GM18502 (cell line): ENCODE measurements around the gene B4GALT6.
A peak's percentile ranks its signal among the peaks of the same experiment; 100 is the strongest.

Source experiments
- ATAC-seq: cut with Tn5 transposase; IDR thresholded peaks from one replicate; pipeline ENCODE4 v1.9.1; 2021; ENCODE audit warnings: mild to moderate bottlenecking; ENCODE audit not compliant: unreplicated experiment, poor library complexity

The B4GALT6 gene

DNA sequence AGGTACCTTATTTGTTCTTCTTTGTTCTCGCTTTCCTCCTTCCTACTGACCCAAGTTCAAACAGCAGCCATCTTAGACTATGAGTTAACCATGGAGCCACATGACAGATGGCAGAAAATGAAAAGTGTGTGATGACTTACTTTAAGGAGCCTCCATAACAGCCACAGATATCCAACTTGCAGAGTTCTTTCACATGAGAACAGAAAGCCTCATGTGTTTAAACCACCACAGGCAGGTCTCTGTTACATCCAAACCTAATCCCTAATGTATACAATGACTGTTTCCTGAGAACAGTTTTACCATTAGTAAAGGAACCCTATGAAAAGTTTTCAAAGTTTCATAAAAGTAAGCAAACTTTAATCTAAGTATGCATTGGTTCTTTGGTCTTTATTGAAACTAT lies 20.3 kb downstream of the B4GALT6 start:
- ATAC-seq, result no peak

DNA sequence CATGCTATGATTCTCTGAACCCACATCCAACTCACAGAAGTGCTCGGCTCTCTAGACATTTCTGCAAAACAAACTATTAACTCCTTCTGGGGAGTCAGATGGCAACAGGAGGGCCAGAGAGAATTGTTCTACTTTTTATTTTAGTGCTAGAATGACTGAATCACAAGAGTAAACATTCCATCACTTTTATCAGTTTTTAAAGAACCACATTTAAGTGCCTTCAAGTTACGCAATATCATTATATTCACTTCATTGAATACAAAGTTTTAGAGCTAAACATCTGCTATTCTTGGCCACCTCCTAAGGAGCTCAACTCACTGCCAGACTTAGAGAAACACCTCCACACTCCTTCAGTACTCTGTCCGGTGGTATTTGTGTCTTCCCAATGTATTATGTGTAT lies 22.4 kb downstream of the B4GALT6 start:
- ATAC-seq, result no peak

DNA sequence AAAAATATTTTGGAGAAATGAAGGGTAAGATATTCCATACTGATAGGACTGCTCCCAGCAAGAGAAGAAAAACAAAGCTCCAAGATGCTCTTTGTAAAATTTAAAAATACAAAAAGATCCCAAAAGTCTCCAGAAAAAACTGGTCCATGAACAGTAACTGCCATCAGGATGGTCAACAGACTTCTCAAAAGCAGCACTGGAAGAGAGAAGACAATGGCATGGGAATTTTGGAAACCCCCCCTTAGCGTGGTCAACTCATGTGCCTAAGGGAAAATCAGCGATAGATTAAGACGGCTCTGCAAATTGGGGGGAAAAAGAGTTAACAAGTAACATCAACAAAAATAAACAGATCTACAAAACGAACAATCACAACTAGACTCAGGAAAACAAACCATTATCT lies 23.6 kb downstream of the B4GALT6 start:
- ATAC-seq, result no peak

DNA sequence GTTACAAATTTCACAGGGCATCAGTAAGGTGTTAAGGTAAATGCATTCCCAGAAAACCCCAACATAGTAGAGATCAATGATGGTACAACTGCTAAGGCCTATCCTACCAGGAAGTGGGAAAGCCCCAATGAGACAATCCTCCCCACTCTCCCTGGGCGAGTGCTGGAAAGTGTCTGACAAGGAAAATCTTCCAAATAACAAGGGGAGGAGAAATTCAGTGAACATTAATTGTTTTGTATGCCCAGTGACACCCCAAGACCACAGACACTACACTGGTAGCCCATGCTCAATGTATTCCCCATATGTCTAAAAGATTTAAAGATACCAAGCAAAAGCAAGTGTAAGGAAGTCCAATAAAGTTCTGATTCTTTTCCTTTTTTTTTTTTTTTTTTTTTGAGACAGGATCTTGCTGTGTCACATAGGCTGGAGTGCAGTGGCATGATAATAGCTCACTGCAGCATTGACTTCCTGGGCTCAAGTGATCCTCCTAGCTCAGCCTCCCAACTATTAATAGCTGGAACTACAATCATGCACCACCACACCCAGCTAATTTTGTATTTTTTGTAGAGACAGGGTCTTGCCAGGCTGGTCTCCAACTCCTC lies 24.7 kb downstream of the B4GALT6 start:
- ATAC-seq, result no peak

DNA sequence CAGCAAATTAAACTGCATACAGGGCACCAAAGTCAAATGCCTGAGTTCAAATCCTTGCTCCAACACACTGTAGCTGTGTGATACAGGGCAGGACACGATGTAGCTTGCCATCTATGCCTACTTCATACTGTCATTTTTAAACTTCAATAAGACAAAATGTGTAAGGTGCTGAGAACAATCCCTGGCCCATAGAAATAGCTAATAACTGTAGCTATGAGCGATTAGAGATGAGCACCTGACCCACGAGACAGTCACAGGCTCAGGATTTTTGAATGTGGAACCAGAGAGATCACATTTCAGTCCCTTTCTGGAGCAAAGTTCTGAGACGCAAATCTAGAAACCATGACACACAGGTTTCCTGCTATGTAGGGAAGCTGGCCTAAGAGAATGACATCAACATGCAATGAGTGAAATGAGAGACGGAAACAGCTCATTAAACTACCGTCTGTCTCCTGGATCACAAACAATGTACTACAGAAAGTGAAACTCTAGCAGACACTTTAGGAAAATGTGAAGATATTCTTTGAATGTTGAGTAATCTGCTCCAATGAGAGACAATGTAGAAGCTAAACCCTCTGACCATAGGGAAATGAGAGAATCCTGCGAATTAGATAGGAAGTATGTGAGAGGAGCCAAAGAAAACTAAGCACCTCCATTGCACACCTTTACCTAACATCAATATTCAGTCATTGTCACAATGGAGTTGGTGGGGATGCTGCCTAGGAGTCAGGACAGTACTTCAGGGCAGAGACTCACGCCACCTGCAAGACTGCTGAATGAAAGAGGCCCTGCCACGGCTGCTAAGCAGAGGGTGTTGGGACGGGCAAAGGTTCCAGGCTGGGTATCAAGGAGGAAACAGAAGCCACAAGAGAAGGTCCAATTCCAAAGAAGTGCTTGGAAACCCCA lies 25.5 kb downstream of the B4GALT6 start:
- ATAC-seq, result peak; percentile 79

DNA sequence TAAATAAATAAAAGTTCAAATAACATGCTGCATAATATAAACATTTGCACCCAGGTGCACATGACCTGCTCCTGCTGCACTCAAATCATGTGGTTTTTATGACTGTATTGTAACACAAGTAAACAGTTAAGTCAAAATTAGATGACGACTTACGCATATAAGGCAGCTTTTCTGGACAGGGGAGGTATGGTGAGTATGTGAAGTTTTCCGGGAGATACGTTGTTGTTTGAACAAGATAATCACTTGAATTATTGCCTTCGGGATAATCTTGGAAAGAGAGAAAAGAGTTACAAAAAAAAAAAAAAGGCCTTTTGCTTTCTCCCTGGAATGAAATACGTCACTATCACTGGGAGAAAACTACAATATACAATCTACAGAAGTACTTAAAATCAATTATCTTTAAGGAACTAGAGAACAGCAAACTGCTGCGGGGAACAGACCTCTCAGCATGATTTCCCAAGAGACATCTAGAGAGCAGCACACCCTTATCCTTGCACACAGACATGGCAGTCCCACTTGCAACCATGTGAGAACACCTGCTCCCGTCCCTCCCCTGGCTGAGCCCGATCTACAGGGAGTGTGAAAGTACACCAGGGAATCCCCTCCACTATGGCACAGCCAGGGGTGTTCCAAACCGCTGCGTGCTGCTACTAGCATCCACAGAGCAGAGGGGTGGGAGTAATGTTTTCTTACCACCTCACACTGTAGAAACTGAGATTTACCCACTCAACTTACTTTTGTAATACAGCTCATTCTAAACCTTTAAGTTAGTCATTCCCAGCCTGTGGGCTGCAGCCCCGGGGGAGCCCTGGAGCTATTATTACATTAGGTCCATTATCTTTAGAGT lies 26.3 kb downstream of the B4GALT6 start:
- ATAC-seq, result peak; percentile 83

DNA sequence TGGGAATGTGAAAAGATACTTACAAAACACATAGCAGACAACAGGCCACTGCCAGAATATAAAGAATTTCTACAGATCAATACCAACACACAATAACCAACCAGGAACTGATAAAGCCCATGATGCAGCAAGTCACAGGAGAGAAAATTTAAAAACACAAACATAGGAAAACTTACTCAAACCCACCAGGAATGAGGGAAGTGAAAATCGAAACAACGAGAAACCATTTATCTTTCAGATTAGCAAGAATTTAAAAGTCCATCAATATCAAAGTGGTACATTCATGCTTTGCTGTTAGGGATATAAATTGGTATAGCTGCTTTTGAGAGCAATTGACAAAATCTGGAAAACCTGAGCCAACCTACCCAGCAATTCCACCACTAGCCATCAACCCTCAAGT lies 27.6 kb downstream of the B4GALT6 start:
- ATAC-seq, result no peak

DNA sequence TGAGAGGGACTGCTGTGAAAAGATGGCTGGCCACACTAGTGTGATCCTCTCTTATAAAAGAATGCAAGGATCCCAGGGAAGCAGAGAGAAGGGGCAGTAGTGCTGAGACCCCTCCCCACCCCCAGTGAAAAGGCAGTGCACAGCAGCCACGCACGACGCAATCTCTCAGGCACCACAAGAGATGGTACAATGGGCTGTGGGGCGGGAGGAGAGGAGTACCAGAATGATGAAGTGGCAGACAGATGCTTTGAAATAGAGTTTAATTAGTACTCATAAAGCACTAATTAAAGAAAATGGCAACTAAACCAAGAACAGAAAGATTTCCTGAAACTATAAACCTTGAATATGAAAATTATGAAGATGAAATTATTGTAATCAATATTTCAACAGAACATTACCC lies 29.0 kb downstream of the B4GALT6 start:
- no peak for ATAC-seq

DNA sequence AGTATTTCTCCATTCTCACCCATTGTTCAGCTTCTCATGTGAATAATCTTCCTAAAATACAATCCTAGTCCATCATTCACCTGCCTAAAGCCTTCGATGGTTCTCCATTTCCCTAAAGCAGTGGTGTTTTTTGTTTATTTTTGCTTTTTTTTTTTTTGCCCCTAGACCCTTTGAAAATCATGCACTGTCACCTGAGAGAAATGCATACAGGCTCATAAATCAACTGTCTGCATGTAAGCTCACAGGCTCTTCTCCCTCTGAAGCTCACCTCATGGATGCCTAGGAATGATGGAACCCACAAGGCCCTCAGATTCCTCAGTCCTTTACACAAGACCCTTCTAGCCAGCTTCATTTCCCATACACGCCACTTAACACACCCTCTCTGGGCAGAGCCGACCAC lies 31.5 kb downstream of the B4GALT6 start:
- no peak for ATAC-seq

DNA sequence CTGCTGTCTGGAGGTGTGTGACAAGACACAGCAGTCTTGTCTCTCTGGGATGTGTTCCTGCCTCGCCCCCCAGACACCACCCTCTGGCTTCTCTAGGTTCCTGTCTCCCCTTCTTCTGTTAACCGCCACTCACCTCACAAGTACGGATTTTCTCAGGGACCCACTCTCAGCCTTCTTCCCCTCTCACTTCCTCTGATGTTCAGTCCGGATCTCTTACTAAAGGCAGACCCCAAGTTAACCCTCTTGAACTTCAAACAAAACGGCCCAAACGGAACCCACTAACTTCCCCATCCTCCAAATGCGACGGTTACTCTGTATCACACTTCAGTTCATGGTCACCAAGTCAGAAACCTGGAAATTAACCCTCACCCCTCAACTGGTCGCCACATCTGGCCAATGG lies 32.0 kb downstream of the B4GALT6 start:
- no peak for ATAC-seq

DNA sequence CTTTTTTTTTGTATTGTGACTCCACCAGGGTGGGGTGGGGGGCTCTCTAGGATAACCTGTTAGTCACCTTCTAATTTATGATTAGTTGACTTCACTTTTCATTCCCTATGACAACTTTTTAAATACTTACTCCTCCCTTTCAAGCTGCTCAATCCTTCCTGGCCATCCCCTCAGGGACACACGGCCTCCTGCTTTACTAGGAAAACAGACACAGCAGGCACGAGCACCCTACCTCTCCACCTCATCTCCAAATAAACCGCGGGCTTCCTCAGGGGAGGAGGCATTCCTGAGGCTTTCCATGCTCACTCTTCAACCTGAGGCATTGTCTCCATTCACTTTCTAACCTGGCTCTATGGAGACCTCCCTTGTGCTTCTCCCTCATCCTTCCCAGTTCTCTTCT lies 33.0 kb downstream of the B4GALT6 start:
- no peak for ATAC-seq

DNA sequence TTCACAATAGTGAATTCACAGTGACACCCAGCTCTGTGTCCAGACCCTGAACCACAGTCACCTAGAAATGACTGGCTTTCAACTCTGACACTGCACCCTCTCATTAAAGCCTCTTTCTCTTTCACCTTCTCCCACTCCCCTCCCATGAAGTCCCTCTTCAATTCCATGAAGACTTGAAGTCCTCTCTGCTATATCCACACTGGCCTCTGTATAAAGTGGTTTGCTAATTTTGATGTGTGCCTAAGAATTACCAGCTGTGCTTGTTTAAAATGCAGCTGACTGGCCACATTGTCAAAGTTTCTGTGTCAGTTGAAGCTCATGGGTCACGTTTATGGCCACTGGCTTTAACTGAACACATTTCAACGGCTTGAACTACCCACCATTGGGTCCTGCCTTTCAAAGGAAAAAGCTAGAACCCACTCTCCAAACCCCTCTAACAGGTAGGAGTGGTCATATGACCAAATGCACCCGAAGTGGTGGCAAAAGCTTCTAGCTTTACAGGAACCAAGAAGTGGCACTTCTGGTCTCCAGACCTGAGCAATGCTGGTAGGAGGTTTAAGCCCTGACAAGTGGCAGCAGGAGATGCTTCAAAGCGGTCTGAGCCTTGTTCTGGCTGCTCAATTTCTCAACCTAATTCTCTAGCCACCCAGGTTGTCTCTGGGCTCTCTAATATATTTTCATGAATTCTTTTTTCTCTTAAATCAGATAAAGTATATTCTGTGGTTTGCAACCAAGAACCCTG lies 34.2 kb downstream of the B4GALT6 start:
- peak; percentile 63 for ATAC-seq

DNA sequence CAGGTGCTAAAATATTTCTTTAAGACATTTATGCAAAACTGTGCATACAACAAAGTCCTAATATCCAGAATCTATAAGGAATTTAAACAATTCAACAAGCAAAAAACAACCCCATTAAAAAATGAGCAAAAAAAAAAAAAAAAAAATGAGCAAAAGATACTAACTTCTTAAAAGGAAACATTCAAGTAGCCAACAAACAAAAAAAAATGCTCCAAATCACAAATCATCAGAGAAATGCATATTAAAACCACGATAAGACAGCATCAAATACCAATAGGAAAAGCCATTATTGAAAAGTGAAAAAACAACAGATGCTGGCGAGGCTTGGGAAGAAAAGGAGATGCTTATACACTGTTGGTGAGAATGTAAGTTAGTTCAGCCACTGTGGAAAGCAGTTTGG lies 34.9 kb downstream of the B4GALT6 start:
- ATAC-seq, result no peak

DNA sequence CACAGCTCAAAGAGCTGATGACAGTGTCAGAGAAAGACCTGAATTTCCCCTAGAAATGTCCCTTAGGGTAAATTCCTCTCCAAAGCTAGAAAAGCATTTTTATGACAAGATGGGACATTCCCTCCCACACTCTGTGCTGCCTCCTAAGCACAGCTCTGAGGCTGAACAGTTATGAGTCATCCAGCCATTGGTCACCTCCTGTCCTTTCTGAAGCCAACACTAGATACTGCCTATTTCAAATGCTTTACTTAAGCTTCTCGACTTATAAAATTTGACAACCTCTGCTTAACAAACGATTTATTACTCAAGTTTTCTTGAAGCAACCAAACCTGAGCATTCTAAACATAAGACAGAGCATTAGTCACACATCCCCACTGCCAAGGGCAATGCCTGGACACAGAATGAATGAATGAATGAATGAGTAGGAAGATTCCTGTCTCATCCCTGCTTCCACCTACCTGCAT lies 35.4 kb downstream of the B4GALT6 start:
- ATAC-seq, result peak; percentile 85

DNA sequence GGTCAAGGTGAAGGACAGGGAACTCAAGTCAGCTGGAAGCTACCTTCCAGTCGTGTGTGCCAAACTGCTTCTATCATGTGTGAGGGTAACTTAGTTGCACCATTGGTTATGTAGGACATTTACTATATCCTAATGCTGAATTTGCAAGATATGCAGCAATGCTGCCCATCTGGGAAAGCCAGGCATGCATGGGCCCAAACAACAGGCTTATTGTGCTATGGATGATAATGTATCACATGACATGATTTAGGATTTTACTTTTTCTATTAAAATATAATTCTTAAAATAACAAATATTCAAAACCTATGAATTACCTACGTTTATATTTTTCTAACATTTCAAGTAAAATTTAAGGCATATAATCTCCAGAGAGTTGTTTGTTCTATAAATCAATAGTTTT lies 35.9 kb downstream of the B4GALT6 start:
- no peak for ATAC-seq

DNA sequence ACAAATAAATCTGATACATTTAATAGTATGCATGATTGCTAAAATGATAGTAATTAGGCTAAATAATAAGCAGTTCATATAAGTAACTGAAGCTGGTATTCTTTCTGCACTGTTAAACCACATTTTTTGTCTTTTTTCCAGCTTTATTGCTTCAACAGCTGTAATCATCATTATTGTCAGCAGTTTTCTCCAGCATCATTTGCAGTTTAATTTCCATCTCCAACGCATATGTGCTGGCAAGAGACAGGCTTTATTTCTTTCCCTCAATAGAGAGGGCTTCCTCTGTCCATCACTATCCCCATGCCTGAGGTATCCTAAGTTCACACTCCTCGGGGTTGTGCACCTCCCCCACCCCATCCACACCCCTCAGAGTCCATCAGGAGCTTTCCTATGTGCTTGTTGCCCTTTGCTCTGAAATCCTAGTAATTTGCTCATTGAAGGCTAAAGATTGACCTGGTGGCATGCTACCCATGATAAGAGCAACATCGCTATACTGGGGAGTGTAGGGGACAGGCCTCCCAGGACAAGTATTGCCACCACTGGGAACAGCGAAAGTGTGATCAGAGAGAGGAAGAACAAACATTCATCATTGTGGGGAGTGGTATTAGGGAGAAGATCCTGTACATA lies 37.1 kb downstream of the B4GALT6 start:
- no peak for ATAC-seq

DNA sequence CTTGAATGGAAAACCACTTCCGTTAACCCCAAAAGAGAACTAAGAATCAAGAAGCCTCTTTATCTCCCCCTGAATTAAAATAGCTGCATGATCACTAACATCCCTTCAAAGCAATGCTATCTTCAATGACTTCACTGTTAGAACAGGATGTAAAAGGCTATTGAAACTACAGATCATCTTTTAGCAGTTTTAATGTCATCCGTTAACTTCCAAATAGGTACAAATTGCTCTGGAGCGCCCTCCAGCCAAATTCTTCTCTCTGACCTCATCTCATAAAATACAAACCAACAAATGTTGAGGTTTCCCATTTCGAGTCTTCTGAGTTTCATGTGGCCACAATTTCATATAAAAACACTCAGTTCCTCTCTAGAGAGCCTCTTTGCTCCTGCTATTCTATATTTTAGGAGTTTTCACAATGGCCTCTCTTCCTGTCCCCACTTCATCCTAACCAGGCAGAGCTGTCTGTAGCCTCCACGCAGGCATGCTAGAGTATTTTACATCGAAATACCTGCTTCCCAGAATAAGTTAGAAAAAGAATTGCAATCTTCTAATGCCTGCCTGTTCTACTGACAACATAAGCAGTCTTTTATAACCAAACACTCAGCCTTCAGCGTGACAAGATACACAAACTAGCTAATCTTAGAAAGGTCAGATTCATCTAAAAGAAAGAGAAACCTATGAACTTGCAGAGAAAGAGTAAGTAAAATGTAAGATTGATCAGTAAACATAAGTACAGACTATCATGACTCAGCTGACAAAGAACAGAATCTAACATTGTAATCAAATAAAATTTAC lies 37.9 kb downstream of the B4GALT6 start:
- ATAC-seq, result no peak

DNA sequence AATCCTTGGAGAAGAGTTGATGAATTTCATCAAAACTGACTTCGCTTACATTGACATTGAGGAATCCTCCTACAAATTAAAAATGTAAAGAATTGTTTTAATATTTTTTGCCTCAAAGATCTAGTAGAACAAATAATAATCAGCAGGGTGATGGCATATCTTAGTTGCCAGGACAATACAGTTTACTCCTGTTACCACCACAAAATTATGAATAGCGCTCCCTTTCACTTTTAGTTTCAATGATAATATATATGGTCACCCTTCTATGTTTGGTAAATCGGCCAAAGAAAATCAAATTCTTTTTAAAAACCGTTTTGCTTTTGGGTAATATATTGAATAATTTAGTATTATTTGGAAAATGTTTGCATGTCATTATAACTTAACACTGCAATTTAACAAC lies 39.0 kb downstream of the B4GALT6 start:
- ATAC-seq, result no peak

DNA sequence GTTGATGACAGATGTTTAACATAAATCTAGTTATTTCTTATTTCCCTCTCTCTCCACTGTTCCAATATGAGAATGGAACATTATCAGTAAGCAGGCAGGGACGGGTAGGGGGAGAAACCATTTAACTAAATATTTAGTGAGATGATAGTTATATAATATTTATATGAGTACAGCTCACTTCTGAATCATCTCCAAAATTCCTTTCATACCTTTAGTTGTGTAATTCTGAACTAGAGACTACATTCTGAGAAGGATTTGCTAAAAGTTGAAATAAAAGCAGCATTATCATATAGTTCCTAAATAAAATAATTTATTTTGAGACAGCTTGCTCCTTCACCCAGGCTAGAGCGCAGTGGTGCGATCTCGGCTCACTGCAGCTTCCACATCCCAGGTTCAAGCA lies 41.4 kb downstream of the B4GALT6 start:
- ATAC-seq, result no peak
